GM12878 (cell line): ENCODE data around the gene NSUN7. TPM values are rescaled to one million over a fixed set of nuclear protein-coding genes. Genes with fewer than 3 reads are reported as not detected.

ENCODE experiments used
- ATAC-seq: fragments of 200-7000 bp; cut with Tn5 transposase; 3 replicates; pipeline ENCODE4 v1.9.1; 2020; ENCODE audit warnings: mild to moderate bottlenecking, moderate library complexity
- BruUV-seq: library from RNA; stranded (reverse); fragments of 400-500 nt; replicated peaks from 2 replicates; lab custom pipeline; 2021; lab: Mats Ljungman, UMichigan
- CTCF ChIA-PET: fragments of 300-600 bp; sonication (Branson Sonifier 250); formaldehyde crosslinking; extraction: SDS; loops from one replicate; lab custom pipeline; 2021; ENCODE audit warnings: inconsistent platforms; lab: Yijun Ruan, JAX
- POLR2A ChIA-PET: fragments of 350-600 bp; formaldehyde crosslinking; extraction: SDS; loops from one replicate; lab custom pipeline; 2021; ENCODE audit warnings: inconsistent platforms; lab: Charles Lee
- RAD21 ChIA-PET: fragments of 300-600 bp; sonication (Branson Sonifier 250); formaldehyde crosslinking; loops from one replicate; lab custom pipeline; 2023; ENCODE audit warnings: antibody characterized with exemption; ENCODE audit not compliant: unreplicated experiment; lab: Charles Lee
- SMC1A ChIA-PET: fragments of 300-600 bp; sonication (Branson Sonifier 250); formaldehyde crosslinking; loops from one replicate; lab custom pipeline; 2023; ENCODE audit not compliant: unreplicated experiment, uncharacterized antibody; lab: Charles Lee
- DNase-seq: peaks from one replicate; pipeline ENCODE4 v3.0.0-alpha.2; 2011; ENCODE audit warnings: low read depth, low spot score
- FAIRE-seq: peaks from 3 replicates; lab custom pipeline; 2011; peaks lifted over from hg19 to GRCh38; lab: Jason Lieb, UNC
- H2AFZ ChIP-seq: 2 replicates; pipeline ENCODE4 v1.6.0; 2011; ENCODE audit warnings: low read depth, low read length, control low read depth; ENCODE audit not compliant: control insufficient read depth
- H3K27ac ChIP-seq: 2 replicates; pipeline ENCODE4 v1.5.1; 2011; ENCODE audit warnings: control low read depth; ENCODE audit not compliant: control insufficient read depth, insufficient read depth
- H3K27me3 ChIP-seq, 2 experiments: replicated peaks in 1 of 2; 2 replicates each; pipeline versions ENCODE4 v1.6.0 to v1.6.1; 2011; ENCODE audit warnings: low read length in 1 of 2; ENCODE audit not compliant: control insufficient read depth in 2 of 2, insufficient read depth in 2 of 2
- H3K36me3 ChIP-seq, 2 experiments: 2 replicates each; pipeline ENCODE4 v1.5.1; 2011; ENCODE audit warnings: low read length in 1 of 2; ENCODE audit not compliant: control insufficient read depth in 2 of 2, insufficient read depth in 2 of 2
- H3K4me1 ChIP-seq: 2 replicates; pipeline ENCODE4 v1.6.1; 2011; ENCODE audit warnings: mild to moderate bottlenecking, low read length, moderate library complexity, mixed read lengths; ENCODE audit not compliant: control insufficient read depth, insufficient read depth
- H3K4me2 ChIP-seq: 2 replicates; pipeline ENCODE4 v1.6.0; 2011; ENCODE audit warnings: control low read depth; ENCODE audit not compliant: control insufficient read depth, insufficient read depth
- H3K4me3 ChIP-seq: fragments of 200-600 bp; sonication (generic); 2 replicates; pipeline ENCODE4 v1.5.1; 2016
- H3K79me2 ChIP-seq: 2 replicates; pipeline ENCODE4 v1.6.0; 2011; ENCODE audit warnings: low read length; ENCODE audit not compliant: control insufficient read depth, insufficient read depth
- H3K9ac ChIP-seq: 2 replicates; pipeline ENCODE4 v1.8.0; 2011; ENCODE audit warnings: low read length, control low read depth, mixed read lengths; ENCODE audit not compliant: control insufficient read depth, insufficient read depth
- H3K9me3 ChIP-seq: replicated peaks from 3 replicates; pipeline ENCODE4 v1.5.1; 2011; ENCODE audit warnings: mild to moderate bottlenecking, low read length; ENCODE audit not compliant: control insufficient read depth, insufficient read depth
- H4K20me1 ChIP-seq: 2 replicates; pipeline ENCODE4 v1.6.0; 2011; ENCODE audit not compliant: control insufficient read depth, insufficient read depth
- CREM ChIP-seq: IDR thresholded peaks from 2 replicates; pipeline ENCODE4 v1.6.1; 2014; ENCODE audit warnings: antibody characterized with exemption, low read depth
- HSF1 ChIP-seq: fragments of 150-350 bp; IDR thresholded peaks from 2 replicates; pipeline ENCODE4 v1.6.1; 2014; ENCODE audit warnings: mild to moderate bottlenecking, low read depth, low read length
- MAX ChIP-seq: IDR thresholded peaks from 2 replicates; pipeline ENCODE4 v1.6.1; 2012; ENCODE audit warnings: low read depth, low read length, improper control_type of control experiment
- MTA2 ChIP-seq: fragments of 450-650 bp; IDR thresholded peaks from 2 replicates; pipeline ENCODE4 v1.6.1; 2016; ENCODE audit warnings: low read depth, mild to moderate bottlenecking, moderate library complexity
- MTA3 ChIP-seq: IDR thresholded peaks from 2 replicates; pipeline ENCODE4 v1.6.1; 2012; ENCODE audit warnings: low read length, inconsistent platforms, borderline replicate concordance
- POLR2AphosphoS2 ChIP-seq: IDR thresholded peaks from 2 replicates; pipeline ENCODE4 v1.6.1; 2011; ENCODE audit warnings: low read depth, mild to moderate bottlenecking, low read length, improper control_type of control experiment, moderate library complexity
- POU2F2 ChIP-seq: IDR thresholded peaks from 3 replicates; pipeline ENCODE4 v1.6.1; 2011; ENCODE audit warnings: low read depth, mild to moderate bottlenecking, low read length, borderline replicate concordance
- RAD21 ChIP-seq: IDR thresholded peaks from 2 replicates; pipeline ENCODE4 v1.6.1; 2011; ENCODE audit warnings: mild to moderate bottlenecking, low read depth, low read length, moderate library complexity; ENCODE audit not compliant: insufficient read depth
- SKIL ChIP-seq: fragments of 450-650 bp; IDR thresholded peaks from 2 replicates; pipeline ENCODE4 v1.6.1; 2017; ENCODE audit warnings: mild to moderate bottlenecking, low read depth, inconsistent platforms; ENCODE audit not compliant: poor library complexity, severe bottlenecking
- SREBF1 ChIP-seq: IDR thresholded peaks from 2 replicates; pipeline ENCODE4 v1.6.1; 2012; ENCODE audit warnings: mild to moderate bottlenecking, low read length
- SUZ12 ChIP-seq: fragments of 200-600 bp; sonication (generic); IDR thresholded peaks from one replicate; pipeline ENCODE4 v1.6.1; 2018; ENCODE audit warnings: antibody characterized with exemption, mild to moderate bottlenecking; ENCODE audit not compliant: unreplicated experiment
- USF1 ChIP-seq: IDR thresholded peaks from 2 replicates; pipeline ENCODE4 v1.6.1; 2011; ENCODE audit warnings: borderline replicate concordance, low read depth, mild to moderate bottlenecking, moderate library complexity, mixed read lengths, low read length; ENCODE audit not compliant: insufficient read depth; ENCODE audit errors: extremely low read length
- ZBTB40 ChIP-seq: fragments of 450-650 bp; IDR thresholded peaks from 2 replicates; pipeline ENCODE4 v1.6.1; 2016; ENCODE audit warnings: mild to moderate bottlenecking, moderate library complexity, borderline replicate concordance
- WGBS: methylation state at CpG from one replicate; pipeline ENCODE4 v1.1.6; 2016; ENCODE audit warnings: low lambda C conversion rate; ENCODE audit not compliant: insufficient replicate concordance, insufficient coverage; ENCODE audit errors: missing lambda C conversion rate; 5-methylcytosine and 5-hydroxymethylcytosine counted together
- in situ Hi-C: fragments of 300-500 bp; cut with MboI; formaldehyde crosslinking; loops from 9 replicates; pipeline ENCODE4 v1.14.3; 2018; ENCODE audit warnings: mixed read lengths
- intact Hi-C: fragments of 100-400 bp; cut with micrococcal nuclease; formaldehyde crosslinking; loops from one replicate; pipeline ENCODE4 v1.14.2; 2022; ENCODE audit not compliant: unreplicated experiment
- polyA plus RNA-seq, 11 experiments: library from polyadenylated mRNA; depleted of rRNA in 4 of 11; unstranded in 6 of 11; stranded (reverse) in 5 of 11; fragments of >200 nt; fragmentation: Nextera tagmentation in 4 of 11; fragmentation: Illumina TruSeq in 1 of 11; extraction: Ambion mirVana in 4 of 11; extraction: Trizol in 1 of 11; gene quantifications; 1 replicate in 1 of 11; 2 replicates in 10 of 11; pipeline versions ENCODE4 v1.2.1 to v1.2.3, GENCODE V29; 2011 to 2016; ENCODE audit warnings: inconsistent platforms in 2 of 11, missing spikeins in 2 of 11, low read depth in 1 of 11
- total RNA-seq, 4 experiments: library from RNA; depleted of rRNA in 3 of 4; stranded (reverse); fragments of >200 nt in 3 of 4; fragmentation: Illumina TruSeq in 1 of 4; extraction: Trizol in 1 of 4; gene quantifications; 2 replicates each; pipeline versions ENCODE4 v1.2.1 to v1.2.3, GENCODE V29; 2013 to 2021

The NSUN7 gene
- total and polyA plus RNA-seq, 10 of the 15 experiments (the other 5 are each of a cell fraction or from before 2014, with no cell fraction given), result 0.02 to 0.21 (median 0.15) TPM; not detected in 3

- ChIA-PET SMC1A (interaction anchor here (0.5 to 1.4 kb wide), 3 partner anchors 31 to 210 kb away, joined by 3 read pairs; no protein-coding TSS in a partner anchor), RAD21 (interaction anchor here (1.2 to 1.5 kb wide), 2 partner anchors 9 to 68 kb away, joined by 3 to 4 read pairs; no protein-coding TSS in a partner anchor), POLR2A (interaction anchor here (0.6 kb wide), 1 partner anchor 901 kb away, joined by 3 read pairs; no protein-coding TSS in a partner anchor), CTCF (interaction anchor here (2.1 kb wide), 1 partner anchor 12 kb away, joined by 14 read pairs; no protein-coding TSS in a partner anchor)
- Histone ChIP-seq H3K9me3 (peaks cover 2% of the 10 kb centered on the region; the same call in 2 of the 3 replicates), H3K27ac (no peak overlapping the region), H3K79me2 (no peaks in the 10 kb centered on the region), H3K27me3 (no peaks in the 10 kb centered on the region), H3K36me3 (peaks cover 2% of the 10 kb centered on the region in 2 experiments; a peak in 1 of 4 replicates), H3K4me1 (peaks cover 10% of the 10 kb centered on the region), H3K4me3 (no peak overlapping the region), H2AFZ (no peak overlapping the region), H3K9ac (no peak overlapping the region), H4K20me1 (no peaks in the 10 kb centered on the region), H3K4me2 (no peak overlapping the region)
- no peak for DNase-seq
- intact Hi-C loops (no loop called here), in situ Hi-C loops (no loop called here)
- no peak for FAIRE-seq
- ATAC-seq, result no peak
- BruUV-seq, result no TSS peak
- 63% methylated on average over 4 of the region's 4 CpGs for WGBS
- TF ChIP-seq HSF1 (no peak), SUZ12 (no peak), RAD21 (no peak), POLR2AphosphoS2 (no peak), SREBF1 (no peak), MTA3 (no peak), MAX (no peak), USF1 (no peak), ZBTB40 (no peak), SKIL (no peak), MTA2 (no peak), POU2F2 (no peak), CREM (no peak)
Observed at GRCh38 chr4:40829586-40829985, 79.8 kb downstream of the NSUN7 start.
